Measurements from ENCODE around the gene AQP1.

DNA sequence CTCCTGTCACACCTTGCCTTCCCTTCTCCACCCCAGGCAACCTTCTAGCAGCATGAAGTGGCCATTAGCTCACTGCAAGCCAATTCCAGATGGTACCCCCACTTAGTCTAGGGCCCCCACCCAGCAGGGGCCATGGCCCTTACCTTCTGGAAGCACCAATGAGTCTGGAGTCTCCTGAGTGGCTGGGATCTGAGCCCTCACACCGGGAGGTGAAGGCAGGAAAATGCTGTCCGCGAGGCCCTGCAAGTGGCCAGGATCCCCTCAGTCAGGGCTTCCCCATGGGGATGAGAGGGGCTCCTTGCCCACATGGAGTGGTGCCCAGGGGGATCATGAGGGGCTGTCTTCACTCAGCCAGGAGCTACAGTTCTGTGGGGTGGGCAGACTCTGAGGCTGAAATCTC lies 4.6 kb downstream of the AQP1 start:
- no peak for TF ChIP-seq TCF7L2 (IDR thresholded peaks at IDR 0.05; ENCODE audit: low read depth, low read length)
- no peak for TF ChIP-seq HCFC1 (IDR thresholded peaks at IDR 0.05; ENCODE audit: low read depth, low read length)
- no peak for TF ChIP-seq NFE2L1 (CRISPR knock-in tag; IDR thresholded peaks at IDR 0.05; ENCODE audit: borderline replicate concordance)
- TF ChIP-seq, protein P1, sequence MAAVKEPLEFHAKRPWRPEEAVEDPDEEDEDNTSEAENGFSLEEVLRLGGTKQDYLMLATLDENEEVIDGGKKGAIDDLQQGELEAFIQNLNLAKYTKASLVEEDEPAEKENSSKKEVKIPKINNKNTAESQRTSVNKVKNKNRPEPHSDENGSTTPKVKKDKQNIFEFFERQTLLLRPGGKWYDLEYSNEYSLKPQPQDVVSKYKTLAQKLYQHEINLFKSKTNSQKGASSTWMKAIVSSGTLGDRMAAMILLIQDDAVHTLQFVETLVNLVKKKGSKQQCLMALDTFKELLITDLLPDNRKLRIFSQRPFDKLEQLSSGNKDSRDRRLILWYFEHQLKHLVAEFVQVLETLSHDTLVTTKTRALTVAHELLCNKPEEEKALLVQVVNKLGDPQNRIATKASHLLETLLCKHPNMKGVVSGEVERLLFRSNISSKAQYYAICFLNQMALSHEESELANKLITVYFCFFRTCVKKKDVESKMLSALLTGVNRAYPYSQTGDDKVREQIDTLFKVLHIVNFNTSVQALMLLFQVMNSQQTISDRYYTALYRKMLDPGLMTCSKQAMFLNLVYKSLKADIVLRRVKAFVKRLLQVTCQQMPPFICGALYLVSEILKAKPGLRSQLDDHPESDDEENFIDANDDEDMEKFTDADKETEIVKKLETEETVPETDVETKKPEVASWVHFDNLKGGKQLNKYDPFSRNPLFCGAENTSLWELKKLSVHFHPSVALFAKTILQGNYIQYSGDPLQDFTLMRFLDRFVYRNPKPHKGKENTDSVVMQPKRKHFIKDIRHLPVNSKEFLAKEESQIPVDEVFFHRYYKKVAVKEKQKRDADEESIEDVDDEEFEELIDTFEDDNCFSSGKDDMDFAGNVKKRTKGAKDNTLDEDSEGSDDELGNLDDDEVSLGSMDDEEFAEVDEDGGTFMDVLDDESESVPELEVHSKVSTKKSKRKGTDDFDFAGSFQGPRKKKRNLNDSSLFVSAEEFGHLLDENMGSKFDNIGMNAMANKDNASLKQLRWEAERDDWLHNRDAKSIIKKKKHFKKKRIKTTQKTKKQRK (IDR thresholded peaks at IDR 0.05; ENCODE audit: low read length): no peak
- TF ChIP-seq FIP1L1 (IDR thresholded peaks at IDR 0.05; ENCODE audit: borderline replicate concordance, insufficient read depth, low read depth, low read length): no peak
- TF ChIP-seq POLR2AphosphoS5 (IDR thresholded peaks at IDR 0.05; ENCODE audit: low read depth, low read length): no peak
